ENCODE measurements around the gene IFT74.

DNA sequence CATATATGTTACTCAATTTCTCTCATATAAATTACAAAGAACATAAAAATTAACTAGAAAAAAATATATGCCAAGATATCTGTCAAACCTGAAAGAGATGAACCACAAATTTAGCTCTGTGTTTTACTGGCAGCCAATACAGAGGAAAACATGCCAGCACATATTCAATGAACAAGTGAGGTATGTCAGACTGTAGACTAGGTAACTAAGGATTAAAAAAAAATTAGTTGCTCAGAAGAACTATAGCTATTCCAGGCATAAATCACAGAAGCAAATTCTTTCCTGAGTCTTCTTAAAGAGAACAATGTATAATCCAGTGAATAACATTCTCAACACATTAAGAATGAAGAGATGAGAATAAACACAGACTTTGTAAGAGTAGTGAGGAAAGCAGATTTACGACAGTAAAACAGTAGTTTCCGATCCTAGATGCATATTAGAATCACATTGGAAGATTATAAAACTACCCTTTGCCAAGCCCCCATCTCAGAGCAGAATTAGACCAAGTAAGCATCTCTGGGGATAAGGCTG, 43.0 kb upstream of the IFT74 start:
- TF ChIP-seq POLR2A (IDR thresholded peaks at IDR 0.05; ENCODE audit: low read depth) (no peak), CTCF (IDR thresholded peaks at IDR 0.05) (no peak), EP300 (IDR thresholded peaks at IDR 0.05) (no peak), POLR2AphosphoS5 (IDR thresholded peaks at IDR 0.05) (no peak)
